Neural cell (in vitro differentiated cells): Measurements from ENCODE around the gene DNAJC27. TPM values are rescaled to one million over a fixed set of nuclear protein-coding genes. Genes with fewer than 3 reads are reported as not detected.

ENCODE experiments used
- H2AFZ ChIP-seq: fragments of 200-600, 300-800 bp; sonication (generic), shearing (Covaris generic); 2 replicates; pipeline ENCODE4 v1.6.0; 2014; ENCODE audit warnings: low read depth, mild to moderate bottlenecking, antibody characterized with exemption, low read length, moderate library complexity
- H3F3A ChIP-seq: fragments of 200-600 bp; shearing (Covaris generic); 2 replicates; pipeline ENCODE4 v1.6.1; 2016; ENCODE audit warnings: mild to moderate bottlenecking, moderate library complexity, mixed read lengths, antibody characterized with exemption, low read length; ENCODE audit not compliant: insufficient read depth, poor library complexity, severe bottlenecking
- H3K27ac ChIP-seq: fragments of 200-600, 300-800 bp; sonication (generic), shearing (Covaris generic); 2 replicates; pipeline ENCODE4 v1.5.1; 2014; ENCODE audit warnings: mild to moderate bottlenecking, low read length, moderate library complexity
- H3K27me3 ChIP-seq: fragments of 300-800, 200-600 bp; sonication (generic), shearing (Covaris generic); 2 replicates; pipeline ENCODE4 v1.6.0; 2014; ENCODE audit warnings: mild to moderate bottlenecking, low read depth, low read length, moderate library complexity; ENCODE audit not compliant: insufficient read depth
- H3K36me3 ChIP-seq: fragments of 300-800, 200-600 bp; sonication (generic), shearing (Covaris generic); 2 replicates; pipeline ENCODE4 v1.5.1; 2014; ENCODE audit warnings: mild to moderate bottlenecking, antibody characterized with exemption, low read length, moderate library complexity; ENCODE audit not compliant: insufficient read depth
- H3K4me2 ChIP-seq: fragments of 300-800, 200-600 bp; sonication (generic), shearing (Covaris generic); 2 replicates; pipeline ENCODE4 v1.6.0; 2014; ENCODE audit warnings: mild to moderate bottlenecking, low read length
- H3K4me3 ChIP-seq: fragments of 300-800, 200-600 bp; sonication (generic), shearing (Covaris generic); 2 replicates; pipeline ENCODE4 v1.5.1; 2014; ENCODE audit warnings: mild to moderate bottlenecking, low read length, moderate library complexity
- H3K79me2 ChIP-seq: fragments of 200-600 bp; shearing (Covaris generic); replicated peaks from 2 replicates; pipeline ENCODE4 v1.6.0; 2014; ENCODE audit warnings: mild to moderate bottlenecking, low read length, moderate library complexity; ENCODE audit not compliant: insufficient read depth
- H3K9ac ChIP-seq: fragments of 300-800, 200-600 bp; sonication (generic), shearing (Covaris generic); 2 replicates; pipeline ENCODE4 v1.6.1; 2016; ENCODE audit warnings: mild to moderate bottlenecking, low read length, mixed read lengths
- H3K9me2 ChIP-seq: fragments of 200-600 bp; shearing (Covaris generic); 2 replicates; pipeline ENCODE4 v1.6.1; 2016; ENCODE audit warnings: mild to moderate bottlenecking, low read length, mixed read lengths; ENCODE audit not compliant: insufficient read depth
- H3K9me3 ChIP-seq: fragments of 200-600, 300-800 bp; sonication (generic), shearing (Covaris generic); 2 replicates; pipeline ENCODE4 v1.6.1; 2016; ENCODE audit warnings: mild to moderate bottlenecking, mixed run types, low read length, moderate library complexity, mixed read lengths
- H4K20me1 ChIP-seq: fragments of 200-600 bp; shearing (Covaris generic); 2 replicates; pipeline ENCODE4 v1.6.1; 2016; ENCODE audit warnings: mild to moderate bottlenecking, mixed run types; ENCODE audit not compliant: insufficient read depth
- EP300 ChIP-seq: fragments of 450-650 bp; conservative IDR thresholded peaks from 2 replicates; pipeline ENCODE4 v1.6.1; 2014; ENCODE audit warnings: antibody characterized with exemption, mild to moderate bottlenecking, moderate library complexity; ENCODE audit not compliant: poor library complexity, severe bottlenecking
- EZH2 ChIP-seq: fragments of 200-600, 300-800 bp; shearing (Covaris generic), sonication (generic); IDR thresholded peaks from 2 replicates; pipeline ENCODE4 v1.6.1; 2014; ENCODE audit warnings: antibody characterized with exemption, low read length, borderline replicate concordance, mild to moderate bottlenecking; ENCODE audit not compliant: insufficient read depth, poor library complexity, severe bottlenecking
- MXI1 ChIP-seq: fragments of 450-650 bp; conservative IDR thresholded peaks from 2 replicates; pipeline ENCODE4 v1.6.1; 2014; ENCODE audit warnings: antibody characterized with exemption, mild to moderate bottlenecking; ENCODE audit not compliant: poor library complexity, severe bottlenecking
- POLR2AphosphoS5 ChIP-seq: IDR thresholded peaks from 2 replicates; pipeline ENCODE4 v1.6.1; 2012
- RAD21 ChIP-seq: fragments of 450-650 bp; conservative IDR thresholded peaks from 2 replicates; pipeline ENCODE4 v1.6.1; 2014; ENCODE audit warnings: antibody characterized with exemption, mild to moderate bottlenecking, moderate library complexity
- SMC3 ChIP-seq: fragments of 450-650 bp; conservative IDR thresholded peaks from 2 replicates; pipeline ENCODE4 v1.6.1; 2014; ENCODE audit warnings: antibody characterized with exemption, mild to moderate bottlenecking, moderate library complexity; ENCODE audit not compliant: poor library complexity
- TAF1 ChIP-seq: IDR thresholded peaks from 2 replicates; pipeline ENCODE4 v1.6.1; 2012; ENCODE audit warnings: low read depth
- polyA plus RNA-seq: library from polyadenylated mRNA; depleted of rRNA; stranded (reverse); fragments of >200 nt; gene quantifications from 2 replicates; pipeline ENCODE4 v1.2.3, GENCODE V29; 2014
- TF ChIP-seq, protein P1 (sequence below): fragments of 450-650 bp; IDR thresholded peaks from 2 replicates; pipeline ENCODE4 v1.5.1; 2014; ENCODE audit warnings: antibody characterized with exemption, mild to moderate bottlenecking, moderate library complexity; ENCODE audit not compliant: poor library complexity, severe bottlenecking
- TF ChIP-seq, protein P2 (sequence below): IDR thresholded peaks from 2 replicates; pipeline ENCODE4 v1.6.1; 2012; ENCODE audit warnings: borderline replicate concordance

The DNAJC27 gene
- polyA plus RNA-seq, 1 donor from 2014 or later = 22.4 TPM

- Histone ChIP-seq H3K9me3 (no peaks in the 10 kb centered on the region), H3K27me3 (no peaks in the 10 kb centered on the region), H3K79me2 (no peaks in the 10 kb centered on the region), H3F3A (no peaks in the 10 kb centered on the region), H3K9me2 (no peaks in the 10 kb centered on the region), H3K27ac (no peak overlapping the region), H3K4me3 (no peak overlapping the region), H3K4me2 (no peak overlapping the region), H3K36me3 (no peaks in the 10 kb centered on the region), H3K9ac (no peak overlapping the region), H2AFZ (no peak overlapping the region), H4K20me1 (no peaks in the 10 kb centered on the region)
- no peak for TF ChIP-seq EP300
- no peak for TF ChIP-seq MXI1
- TF ChIP-seq POLR2AphosphoS5 = no peak
- TF ChIP-seq RAD21 = no peak
- TF ChIP-seq SMC3 = no peak
These were observed 65.3 kb downstream of the DNAJC27 start for GRCh38 chr2:24906466-24906865.

GRCh38 chr2:24903161-24904103, 68.3 kb downstream of the DNAJC27 start:
- no peak for TF ChIP-seq EP300
- no peak for TF ChIP-seq TAF1
- no peak for TF ChIP-seq RAD21
- no peak for TF ChIP-seq EZH2
- no peak for TF ChIP-seq MXI1
- TF ChIP-seq SMC3 = no peak
- TF ChIP-seq POLR2AphosphoS5 = no peak
- TF ChIP-seq, protein P1, sequence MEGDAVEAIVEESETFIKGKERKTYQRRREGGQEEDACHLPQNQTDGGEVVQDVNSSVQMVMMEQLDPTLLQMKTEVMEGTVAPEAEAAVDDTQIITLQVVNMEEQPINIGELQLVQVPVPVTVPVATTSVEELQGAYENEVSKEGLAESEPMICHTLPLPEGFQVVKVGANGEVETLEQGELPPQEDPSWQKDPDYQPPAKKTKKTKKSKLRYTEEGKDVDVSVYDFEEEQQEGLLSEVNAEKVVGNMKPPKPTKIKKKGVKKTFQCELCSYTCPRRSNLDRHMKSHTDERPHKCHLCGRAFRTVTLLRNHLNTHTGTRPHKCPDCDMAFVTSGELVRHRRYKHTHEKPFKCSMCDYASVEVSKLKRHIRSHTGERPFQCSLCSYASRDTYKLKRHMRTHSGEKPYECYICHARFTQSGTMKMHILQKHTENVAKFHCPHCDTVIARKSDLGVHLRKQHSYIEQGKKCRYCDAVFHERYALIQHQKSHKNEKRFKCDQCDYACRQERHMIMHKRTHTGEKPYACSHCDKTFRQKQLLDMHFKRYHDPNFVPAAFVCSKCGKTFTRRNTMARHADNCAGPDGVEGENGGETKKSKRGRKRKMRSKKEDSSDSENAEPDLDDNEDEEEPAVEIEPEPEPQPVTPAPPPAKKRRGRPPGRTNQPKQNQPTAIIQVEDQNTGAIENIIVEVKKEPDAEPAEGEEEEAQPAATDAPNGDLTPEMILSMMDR = no peak
- TF ChIP-seq, protein P2, sequence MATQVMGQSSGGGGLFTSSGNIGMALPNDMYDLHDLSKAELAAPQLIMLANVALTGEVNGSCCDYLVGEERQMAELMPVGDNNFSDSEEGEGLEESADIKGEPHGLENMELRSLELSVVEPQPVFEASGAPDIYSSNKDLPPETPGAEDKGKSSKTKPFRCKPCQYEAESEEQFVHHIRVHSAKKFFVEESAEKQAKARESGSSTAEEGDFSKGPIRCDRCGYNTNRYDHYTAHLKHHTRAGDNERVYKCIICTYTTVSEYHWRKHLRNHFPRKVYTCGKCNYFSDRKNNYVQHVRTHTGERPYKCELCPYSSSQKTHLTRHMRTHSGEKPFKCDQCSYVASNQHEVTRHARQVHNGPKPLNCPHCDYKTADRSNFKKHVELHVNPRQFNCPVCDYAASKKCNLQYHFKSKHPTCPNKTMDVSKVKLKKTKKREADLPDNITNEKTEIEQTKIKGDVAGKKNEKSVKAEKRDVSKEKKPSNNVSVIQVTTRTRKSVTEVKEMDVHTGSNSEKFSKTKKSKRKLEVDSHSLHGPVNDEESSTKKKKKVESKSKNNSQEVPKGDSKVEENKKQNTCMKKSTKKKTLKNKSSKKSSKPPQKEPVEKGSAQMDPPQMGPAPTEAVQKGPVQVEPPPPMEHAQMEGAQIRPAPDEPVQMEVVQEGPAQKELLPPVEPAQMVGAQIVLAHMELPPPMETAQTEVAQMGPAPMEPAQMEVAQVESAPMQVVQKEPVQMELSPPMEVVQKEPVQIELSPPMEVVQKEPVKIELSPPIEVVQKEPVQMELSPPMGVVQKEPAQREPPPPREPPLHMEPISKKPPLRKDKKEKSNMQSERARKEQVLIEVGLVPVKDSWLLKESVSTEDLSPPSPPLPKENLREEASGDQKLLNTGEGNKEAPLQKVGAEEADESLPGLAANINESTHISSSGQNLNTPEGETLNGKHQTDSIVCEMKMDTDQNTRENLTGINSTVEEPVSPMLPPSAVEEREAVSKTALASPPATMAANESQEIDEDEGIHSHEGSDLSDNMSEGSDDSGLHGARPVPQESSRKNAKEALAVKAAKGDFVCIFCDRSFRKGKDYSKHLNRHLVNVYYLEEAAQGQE = no peak
- Histone ChIP-seq H3K9me2 (no peaks in the 10 kb centered on the region), H3K9ac (no peak overlapping the region), H3K4me3 (no peak overlapping the region), H3K4me2 (no peak overlapping the region), H3K27me3 (no peaks in the 10 kb centered on the region), H3K27ac (no peak overlapping the region), H2AFZ (no peak overlapping the region), H3K9me3 (no peaks in the 10 kb centered on the region), H3K36me3 (no peaks in the 10 kb centered on the region), H3K79me2 (no peaks in the 10 kb centered on the region), H4K20me1 (no peaks in the 10 kb centered on the region), H3F3A (no peaks in the 10 kb centered on the region)
